ENCODE data around the gene OPN1MW3.
"Not testable (repeated sequence)": the region's sequence is repeated elsewhere in the genome, so short reads cannot be mapped to it uniquely, and the experiment has no call there.

Gene OPN1MW3

DNA sequence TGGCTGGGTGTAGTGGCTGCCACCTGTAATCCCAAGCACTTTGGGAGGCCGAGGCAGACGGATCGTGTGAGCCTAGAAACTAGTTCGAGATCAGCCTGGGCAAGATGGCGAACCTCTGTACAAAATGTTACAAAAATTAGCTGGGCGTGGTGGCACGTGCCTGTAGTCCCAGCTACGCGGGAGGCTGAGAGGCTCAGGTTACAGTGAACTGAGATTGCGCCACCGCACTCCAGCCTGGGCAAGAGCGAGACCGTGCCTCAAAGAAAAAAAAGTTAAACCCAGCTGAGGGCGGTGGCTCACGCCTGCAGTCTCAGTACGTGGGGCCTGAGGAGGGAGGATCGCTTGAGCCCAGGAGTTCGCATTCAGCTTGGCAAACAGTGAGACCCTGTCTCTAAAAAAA, 39.3 kb downstream of the OPN1MW3 start:
- no peak for DNase-seq

DNA sequence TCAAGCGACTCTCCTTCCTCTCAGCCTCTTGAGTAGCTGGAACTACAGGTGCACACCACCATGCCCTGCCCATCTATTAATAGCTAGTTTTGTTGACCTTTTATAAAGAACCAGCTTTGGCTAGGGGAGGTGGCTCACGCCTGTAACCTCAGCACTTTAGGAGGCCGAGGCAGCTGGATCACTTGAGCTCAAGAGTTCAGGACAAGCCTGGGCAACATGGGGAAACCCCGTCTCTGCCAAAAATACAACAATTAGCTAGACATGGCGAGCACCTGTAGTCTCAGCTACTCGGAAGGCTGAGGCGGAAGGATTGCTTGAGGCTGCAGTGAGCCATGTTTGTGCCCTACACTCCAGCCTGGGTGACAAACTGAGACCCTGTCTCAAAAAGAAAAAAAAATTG, 40.9 kb downstream of the OPN1MW3 start:
- no peak for DNase-seq

DNA sequence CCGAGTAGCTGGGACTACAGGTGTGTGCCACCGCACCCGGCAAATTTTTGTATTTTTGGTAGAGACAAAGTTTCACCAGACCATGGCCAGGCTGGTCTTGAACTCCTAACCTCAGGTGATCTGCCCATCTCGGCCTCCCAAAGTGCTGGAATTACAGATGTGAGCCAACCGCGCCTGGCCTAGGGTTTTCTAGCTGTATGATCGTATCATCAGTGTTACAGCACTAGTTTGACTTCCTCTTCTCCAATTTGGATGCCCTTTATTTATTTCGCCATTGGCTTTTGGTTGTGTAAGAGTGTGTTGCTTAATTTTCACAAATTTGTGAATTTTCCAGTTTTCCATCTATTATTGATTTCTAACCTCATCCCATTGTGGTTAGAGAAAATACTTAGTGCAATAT, 43.4 kb downstream of the OPN1MW3 start:
- no peak for DNase-seq

DNA sequence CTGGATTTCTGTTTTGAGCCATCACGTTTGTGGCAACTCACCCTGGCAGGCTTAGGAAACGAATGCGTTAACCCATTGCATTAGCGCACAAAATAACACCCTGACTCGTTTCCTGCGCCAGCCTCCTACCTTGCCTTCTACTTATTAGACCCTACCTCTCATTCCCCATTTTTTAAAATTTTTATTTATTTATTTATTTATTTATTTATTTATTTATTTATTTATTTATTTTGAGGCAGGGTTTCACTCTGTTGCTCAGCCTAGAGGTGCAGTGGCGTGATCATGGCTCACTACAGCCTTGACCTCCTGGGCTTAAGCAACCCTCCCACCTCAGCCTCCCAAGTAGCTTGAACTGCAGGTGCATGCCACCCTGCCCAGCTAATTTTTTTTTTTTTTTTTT, 45.6 kb downstream of the OPN1MW3 start:
- not testable (repeated sequence) for DNase-seq

DNA sequence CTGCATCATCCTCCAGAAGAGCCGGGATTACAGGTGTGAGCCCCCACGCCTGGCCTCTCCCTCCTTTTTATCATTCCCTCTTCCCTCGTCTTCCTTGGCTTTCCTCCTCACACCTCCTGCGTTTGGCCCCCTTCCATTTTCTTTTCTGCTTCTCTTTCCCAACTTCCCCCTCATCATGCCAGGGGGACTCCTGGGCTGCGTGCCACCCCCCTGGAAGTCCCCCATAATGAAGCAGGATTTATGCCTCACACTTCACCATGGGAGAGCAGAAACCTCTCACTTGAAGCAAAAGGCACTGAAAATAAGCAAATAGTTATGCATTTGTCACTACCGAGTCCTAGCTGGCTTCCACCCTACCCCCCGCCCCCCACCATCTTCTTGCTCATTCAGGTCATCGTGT, 46.1 kb downstream of the OPN1MW3 start:
- DNase-seq: no peak

DNA sequence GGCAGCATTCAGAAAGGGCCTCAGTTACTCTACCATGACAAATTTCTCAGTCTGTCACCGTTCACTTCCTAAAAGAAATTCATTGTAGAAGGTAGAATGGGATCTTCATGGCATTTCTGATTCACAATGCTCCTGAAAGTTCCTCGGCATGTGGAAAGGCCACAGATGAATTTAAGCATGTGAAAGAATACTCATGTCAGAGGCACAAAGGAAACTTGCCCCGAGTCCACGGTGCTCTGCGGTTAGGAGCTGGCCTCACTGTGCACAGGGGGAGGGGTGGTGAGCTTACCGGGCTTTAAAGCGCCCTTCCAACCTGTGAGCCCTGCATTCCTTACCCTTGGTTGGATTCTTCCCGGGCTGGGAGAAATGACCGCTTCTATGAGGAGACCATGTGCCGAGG, 47.5 kb downstream of the OPN1MW3 start:
- no peak for DNase-seq

DNA sequence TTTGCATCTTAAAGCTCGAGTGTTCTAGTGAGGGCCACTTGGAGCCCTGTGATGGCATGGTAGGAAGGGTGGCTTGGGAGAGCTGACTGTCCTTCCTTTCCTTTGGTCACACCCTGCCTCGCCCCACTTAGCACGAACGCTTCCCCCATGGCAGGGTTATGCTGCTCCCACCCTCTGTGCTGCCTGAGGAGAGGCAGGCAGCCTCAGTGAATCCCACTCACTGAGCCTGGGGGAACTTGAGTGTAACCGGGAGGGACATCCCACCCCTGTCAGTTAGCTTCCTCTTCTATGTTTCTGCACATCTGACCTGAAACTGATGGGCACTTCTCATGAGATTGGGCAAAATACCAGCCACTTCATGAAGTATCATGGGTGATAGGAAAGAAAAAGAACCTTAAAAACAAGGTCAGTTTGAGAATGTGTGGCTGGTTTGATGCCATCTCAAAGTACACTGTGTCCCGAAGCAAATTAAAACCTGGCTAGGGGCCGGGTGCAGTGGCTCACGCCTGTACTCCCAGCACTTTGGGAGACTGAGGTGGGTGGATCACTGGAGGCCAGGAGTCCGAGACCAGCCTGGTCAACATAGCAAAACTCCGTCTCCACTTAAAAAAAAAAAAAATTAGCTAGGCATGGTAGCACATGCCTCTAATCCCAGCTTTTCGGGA, 48.3 kb downstream of the OPN1MW3 start:
- DNase-seq: no peak

DNA sequence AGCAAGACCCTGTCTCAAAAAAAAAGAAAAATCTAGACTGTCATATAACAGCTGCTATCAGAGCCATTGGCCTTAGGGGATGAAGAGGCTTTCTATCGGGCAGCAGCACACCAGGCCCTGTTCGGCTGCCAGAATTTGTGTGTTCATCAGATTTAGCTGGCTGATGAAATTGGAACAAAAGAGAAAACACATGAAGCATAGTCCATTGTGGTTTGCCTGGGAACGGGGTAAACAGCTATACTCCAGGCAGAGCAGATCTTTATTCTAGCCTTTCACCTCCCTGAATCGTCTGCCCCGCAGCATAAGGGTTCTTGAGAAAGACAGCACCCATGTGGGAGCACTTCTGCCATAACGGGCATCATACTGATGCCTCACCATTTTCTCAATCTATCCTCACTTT, 49.8 kb downstream of the OPN1MW3 start:
- DNase-seq: no peak

DNA sequence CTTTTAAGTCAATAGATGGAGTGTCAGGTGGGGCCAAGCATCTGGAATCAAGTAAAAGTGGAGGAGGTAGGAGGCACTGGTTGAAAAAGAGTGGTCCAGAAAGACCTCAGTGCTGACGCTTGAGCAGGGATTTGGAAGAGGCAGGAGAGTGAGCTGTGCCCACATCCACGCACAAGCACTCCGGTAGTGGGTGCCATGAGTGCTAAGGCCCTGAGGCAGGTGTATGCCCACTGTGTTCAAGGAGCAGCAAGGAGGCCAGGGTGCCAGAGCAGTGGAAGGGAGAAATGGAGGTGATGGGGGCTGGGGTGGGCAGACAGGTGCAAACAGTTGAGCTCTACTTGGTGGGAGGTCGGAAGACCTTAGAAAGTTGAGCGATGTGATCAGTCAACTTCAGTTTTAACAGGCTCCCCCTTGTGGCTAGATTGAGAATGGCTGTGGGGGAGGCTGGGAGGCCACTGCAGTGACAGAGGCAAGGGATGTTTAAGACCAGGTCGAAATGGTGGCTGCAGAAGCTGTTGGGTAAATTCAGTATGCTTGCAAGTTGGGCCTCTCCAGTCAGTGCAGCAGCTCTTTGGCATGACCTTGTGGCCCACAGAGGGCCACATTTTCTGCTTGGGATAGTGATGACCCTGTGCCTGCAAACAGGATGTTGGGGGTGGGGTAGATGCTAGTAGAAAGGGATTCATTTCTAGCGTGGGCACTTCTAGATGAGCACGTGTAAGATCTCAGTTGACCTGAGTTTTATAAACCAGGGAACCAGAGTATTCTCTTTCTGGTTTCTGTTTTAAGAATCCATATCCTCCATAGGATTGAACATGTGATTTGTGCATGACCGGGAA, 50.9 kb downstream of the OPN1MW3 start:
- no peak for DNase-seq

DNA sequence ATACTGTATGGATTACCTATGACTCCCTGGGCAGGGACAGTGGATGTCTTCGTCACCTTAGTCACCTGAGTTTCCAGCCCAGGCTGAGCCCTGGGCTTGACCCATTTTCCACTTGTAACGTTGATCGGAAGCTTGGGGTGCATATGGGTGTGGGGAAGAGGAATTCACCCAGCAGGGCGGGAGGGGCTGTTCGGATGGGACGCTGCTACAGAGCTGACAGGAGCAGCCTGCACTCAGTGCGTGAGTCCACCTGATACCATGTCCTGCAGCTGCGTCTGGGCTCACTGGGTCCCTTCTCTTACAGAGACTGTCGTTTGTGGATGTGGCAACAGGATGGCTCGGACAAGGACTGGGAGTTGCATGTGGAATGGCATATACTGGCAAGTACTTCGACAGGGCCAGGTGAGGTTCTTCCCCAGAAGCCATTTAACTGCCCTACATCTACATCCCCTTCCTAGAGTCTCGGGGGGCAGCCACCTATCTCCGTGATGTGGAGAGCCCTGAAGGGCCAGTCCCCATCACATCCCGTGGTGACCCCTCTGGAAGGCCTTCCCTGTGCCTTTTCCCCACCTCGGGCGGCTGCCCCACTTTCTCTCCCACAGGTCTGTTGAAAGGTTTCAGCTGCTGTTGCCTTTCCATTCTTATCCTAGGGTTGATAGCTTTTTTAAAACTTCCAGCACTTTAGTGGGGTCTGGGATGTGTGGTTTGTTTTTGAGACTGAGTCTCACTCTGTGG, 51.8 kb downstream of the OPN1MW3 start:
- no peak for DNase-seq

DNA sequence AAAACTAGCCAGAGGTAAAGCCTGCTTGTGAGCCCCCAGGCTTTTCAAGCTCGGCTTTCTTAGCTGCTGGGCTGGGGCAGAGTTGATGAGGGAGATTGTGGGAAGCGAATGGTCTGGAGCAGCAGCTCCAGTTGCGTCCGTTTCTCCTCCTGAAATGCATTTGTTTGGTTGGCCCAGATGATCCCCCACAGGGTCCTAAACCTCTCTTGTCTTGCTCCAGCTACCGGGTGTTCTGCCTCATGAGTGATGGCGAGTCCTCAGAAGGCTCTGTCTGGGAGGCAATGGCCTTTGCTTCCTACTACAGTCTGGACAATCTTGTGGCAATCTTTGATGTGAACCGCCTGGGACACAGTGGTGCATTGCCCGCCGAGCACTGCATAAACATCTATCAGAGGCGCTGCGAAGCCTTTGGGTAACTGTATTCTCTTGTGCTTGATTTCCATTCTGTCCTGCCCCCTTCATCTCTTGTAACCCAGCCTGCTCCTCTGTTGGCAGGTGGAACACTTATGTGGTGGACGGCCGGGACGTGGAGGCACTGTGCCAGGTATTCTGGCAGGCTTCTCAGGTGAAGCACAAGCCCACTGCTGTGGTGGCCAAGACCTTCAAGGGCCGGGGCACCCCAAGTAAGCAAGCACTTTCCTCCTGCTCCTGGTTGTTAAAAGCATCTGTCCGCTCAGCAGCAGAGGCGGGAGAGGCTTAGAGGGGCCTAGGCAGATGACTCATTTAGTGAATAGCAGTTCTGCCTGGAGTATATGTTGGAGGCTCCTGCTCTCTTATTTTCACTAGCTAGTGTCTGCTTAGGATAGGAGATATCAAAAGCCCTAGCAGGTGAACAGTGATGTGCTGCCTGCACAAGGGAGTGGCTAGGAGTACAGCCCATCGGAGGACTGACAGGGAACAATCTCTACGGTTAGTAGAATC, 53.5 kb downstream of the OPN1MW3 start:
- no peak for DNase-seq

DNA sequence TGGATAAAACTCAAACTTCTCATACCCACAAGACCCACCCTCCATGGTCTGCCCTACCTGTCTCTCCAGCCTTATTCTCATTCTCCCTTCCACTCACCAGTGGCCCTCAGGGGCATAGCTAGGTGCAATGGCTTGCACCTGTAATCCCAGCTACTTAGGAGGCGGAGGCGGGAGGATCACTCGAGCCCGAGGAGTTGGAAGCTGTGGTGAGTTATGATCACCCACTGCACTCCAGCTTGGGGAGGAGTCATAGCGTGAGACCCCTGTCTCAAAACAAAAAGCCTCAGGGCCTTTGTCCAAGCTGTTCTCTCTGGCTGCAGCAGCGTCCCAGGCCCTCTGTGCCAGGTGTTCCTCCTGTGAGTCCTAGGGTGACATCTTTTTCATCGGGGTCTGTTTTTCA, 54.7 kb downstream of the OPN1MW3 start:
- no peak for DNase-seq

DNA sequence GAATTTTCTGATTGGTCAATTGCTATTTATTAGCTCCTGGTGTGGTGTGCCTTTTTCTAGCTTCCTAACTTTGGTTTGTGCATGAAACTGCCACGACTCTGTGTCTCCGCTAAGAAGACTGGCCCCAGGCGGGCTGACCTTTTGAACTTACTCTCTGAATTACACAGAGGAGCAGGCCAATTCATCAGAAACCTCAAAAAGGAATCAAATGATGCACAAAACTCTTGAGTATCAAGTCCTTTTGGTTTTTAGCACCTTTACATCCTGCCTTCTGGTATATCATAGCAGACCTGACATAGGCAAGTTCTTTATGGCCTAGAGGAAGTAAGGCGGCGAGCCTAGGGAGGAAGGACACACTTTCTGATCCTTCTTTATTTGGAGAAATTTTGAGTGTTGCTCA, 55.8 kb downstream of the OPN1MW3 start:
- DNase-seq: no peak

DNA sequence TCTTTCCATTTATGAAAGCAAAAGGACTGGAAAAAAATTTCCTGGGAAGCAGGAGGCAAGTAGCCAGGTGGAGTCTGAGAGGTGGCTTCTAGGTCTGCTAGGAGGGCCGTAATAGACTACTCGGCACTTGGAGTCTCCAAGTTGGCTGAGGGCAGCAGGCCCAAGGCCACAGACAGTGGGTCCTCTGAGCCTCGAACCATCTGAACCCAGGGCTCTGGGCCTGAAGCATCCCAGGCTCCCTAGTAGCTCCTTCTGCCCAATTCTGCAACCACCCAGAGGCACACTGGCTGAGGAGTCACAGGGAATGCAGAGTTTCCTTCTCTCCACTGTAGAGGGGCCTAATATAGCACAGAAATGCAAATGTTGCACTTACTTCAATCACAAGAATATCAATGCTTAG, 58.0 kb downstream of the OPN1MW3 start:
- DNase-seq: no peak

DNA sequence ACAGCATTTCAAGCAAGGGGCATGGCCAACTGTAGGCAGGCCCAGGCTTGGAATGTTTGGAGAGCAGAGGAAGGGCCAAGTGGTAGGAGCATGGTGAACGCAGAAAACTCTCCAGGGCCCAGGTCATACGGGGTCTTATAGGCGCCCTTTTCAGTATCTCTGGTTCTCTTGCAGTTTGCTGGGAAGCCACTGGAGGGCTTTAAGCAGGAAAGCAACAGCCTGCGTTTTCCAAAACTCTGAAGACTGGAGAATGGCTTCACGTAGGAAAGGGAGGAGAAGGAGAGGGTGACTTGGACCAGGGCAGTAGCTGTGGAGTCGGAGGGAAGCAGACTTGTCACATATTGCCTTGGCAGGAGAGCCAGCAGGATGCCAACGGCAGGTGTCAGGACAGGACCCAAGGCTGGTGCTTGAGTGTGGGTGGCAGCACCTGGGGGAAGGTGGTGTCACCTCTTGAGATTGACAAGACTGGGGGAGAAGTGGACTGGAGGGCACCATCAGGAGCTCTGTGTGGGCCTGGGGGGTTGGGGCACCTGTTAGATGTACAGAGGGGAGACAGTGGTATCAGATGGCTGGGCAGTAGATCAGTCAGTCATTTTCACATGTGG, 60.1 kb downstream of the OPN1MW3 start:
- no peak for DNase-seq

DNA sequence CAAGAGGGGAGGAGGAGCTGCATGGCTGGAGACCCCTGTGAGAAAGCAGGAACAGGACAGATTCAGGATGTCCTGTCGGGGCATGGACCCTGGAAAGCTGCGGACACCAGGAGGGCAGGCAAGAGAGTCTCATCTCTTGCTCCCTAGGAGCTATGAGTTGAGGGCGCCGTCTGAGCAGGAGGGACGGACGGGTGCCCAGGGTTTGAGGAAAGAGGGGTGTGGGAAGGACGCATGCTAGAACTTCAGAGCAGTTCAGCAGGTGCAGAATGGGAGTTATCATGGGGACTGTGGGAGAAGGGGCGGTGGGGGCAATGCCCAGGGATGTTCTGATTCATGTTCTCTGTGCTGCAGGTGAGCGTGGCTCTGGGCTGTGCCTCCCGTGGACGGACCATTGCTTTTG, 63.0 kb downstream of the OPN1MW3 start:
- DNase-seq: no peak

Measured in cerebellar nuclear complex (tissue), 1 donor.